ENCODE measurements around the gene UBALD1.

GRCh38 chr16:4626396-4626795 lies 11.7 kb upstream of the UBALD1 start:
- TF ChIP-seq CTCF (IDR thresholded peaks at IDR 0.05; ENCODE audit: poor library complexity): no peak
- no peak for TF ChIP-seq EZH2phosphoT487 (IDR thresholded peaks at IDR 0.05; ENCODE audit: low read depth, severe bottlenecking, unreplicated experiment)
- no peak for TF ChIP-seq EZH2 (IDR thresholded peaks at IDR 0.05; ENCODE audit: borderline replicate concordance)

All from hepatocyte (in vitro differentiated cells).